HEK293 (cell line): Measurements from ENCODE around the gene C1orf74.

Source experiments
- CTCF ChIA-PET: fragments of 350-600 bp; formaldehyde crosslinking; extraction: SDS; loops from one replicate; lab custom pipeline; 2021; ENCODE audit warnings: antibody characterized with exemption; lab: Yijun Ruan, JAX
- POLR2A ChIA-PET: fragments of 300-600 bp; formaldehyde crosslinking; extraction: SDS; loops from one replicate; lab custom pipeline; 2020; ENCODE audit warnings: antibody characterized with exemption, inconsistent platforms; lab: Yijun Ruan, JAX
- H3K27ac ChIP-seq: fragments of 200-500 bp; sonication (Bioruptor generic); 2 replicates; pipeline ENCODE4 v1.5.1; 2014; ENCODE audit warnings: low read depth, low read length, control low read depth, inconsistent platforms; ENCODE audit errors: extremely low read depth
- H3K36me3 ChIP-seq, 2 experiments: fragments of 200-500 bp in 1 of 2; sonication (Bioruptor generic) in 1 of 2; 1 replicate in 1 of 2; 2 replicates in 1 of 2; pipeline ENCODE4 v1.5.1; 2014 to 2017; ENCODE audit warnings: inconsistent platforms in 2 of 2, low read length in 2 of 2; ENCODE audit not compliant: control insufficient read depth in 2 of 2, insufficient read depth in 1 of 2
- H3K4me1 ChIP-seq: fragments of 200-500 bp; sonication (Bioruptor generic); 2 replicates; pipeline ENCODE4 v1.5.1; 2014; ENCODE audit warnings: mild to moderate bottlenecking, low read length, inconsistent platforms; ENCODE audit not compliant: control insufficient read depth, insufficient read depth
- H3K4me3 ChIP-seq: 2 replicates; pipeline ENCODE4 v1.5.1; 2011; ENCODE audit warnings: low read depth, mild to moderate bottlenecking, control low read depth, low read length, moderate library complexity
- H3K9me3 ChIP-seq: fragments of 200-500 bp; sonication (Bioruptor generic); 2 replicates; pipeline ENCODE4 v1.5.1; 2014; ENCODE audit warnings: low read depth, low read length, inconsistent platforms; ENCODE audit not compliant: control insufficient read depth, insufficient read depth
- FEZF1 ChIP-seq: fragments of 450-650 bp; formaldehyde crosslinking; IDR thresholded peaks from 2 replicates; pipeline ENCODE4 v1.5.1; 2016; ENCODE audit warnings: missing biosample characterization, missing genetic modification characterization
- GLIS1 ChIP-seq: fragments of 450-650 bp; formaldehyde crosslinking; IDR thresholded peaks from 2 replicates; pipeline ENCODE4 v1.5.1; 2016; ENCODE audit warnings: missing biosample characterization, missing genetic modification characterization
- KLF10 ChIP-seq: fragments of 450-650 bp; IDR thresholded peaks from 2 replicates; pipeline ENCODE4 v1.5.1; 2018; ENCODE audit warnings: missing biosample characterization, mild to moderate bottlenecking, missing genetic modification characterization
- REPIN1 ChIP-seq: fragments of 450-650 bp; formaldehyde crosslinking; IDR thresholded peaks from 2 replicates; pipeline ENCODE4 v1.5.1; 2017; ENCODE audit warnings: missing biosample characterization, missing genetic modification characterization, low read depth
- ZBTB21 ChIP-seq: fragments of 450-650 bp; formaldehyde crosslinking; IDR thresholded peaks from 2 replicates; pipeline ENCODE4 v1.5.1; 2017; ENCODE audit warnings: missing biosample characterization, missing genetic modification characterization
- ZBTB6 ChIP-seq: fragments of 450-650 bp; formaldehyde crosslinking; IDR thresholded peaks from 2 replicates; pipeline ENCODE4 v1.5.1; 2017; ENCODE audit warnings: missing biosample characterization, missing genetic modification characterization
- ZNF114 ChIP-seq: fragments of 450-650 bp; formaldehyde crosslinking; IDR thresholded peaks from 2 replicates; pipeline ENCODE4 v1.5.0; 2017; ENCODE audit warnings: missing biosample characterization, missing genetic modification characterization
- ZNF302 ChIP-seq: fragments of 450-650 bp; formaldehyde crosslinking; IDR thresholded peaks from 2 replicates; pipeline ENCODE4 v1.5.1; 2016; ENCODE audit warnings: missing biosample characterization, missing genetic modification characterization, low read depth
- ZNF311 ChIP-seq: fragments of 450-650 bp; formaldehyde crosslinking; IDR thresholded peaks from 2 replicates; pipeline ENCODE4 v1.5.1; 2017; ENCODE audit warnings: missing biosample characterization, missing genetic modification characterization, borderline replicate concordance
- ZNF416 ChIP-seq: fragments of 450-650 bp; formaldehyde crosslinking; IDR thresholded peaks from 2 replicates; pipeline ENCODE4 v1.5.1; 2016; ENCODE audit warnings: missing biosample characterization, missing genetic modification characterization
- ZNF548 ChIP-seq: fragments of 450-650 bp; formaldehyde crosslinking; IDR thresholded peaks from 2 replicates; pipeline ENCODE4 v1.5.1; 2016; ENCODE audit warnings: missing biosample characterization, missing genetic modification characterization
- ZNF580 ChIP-seq: fragments of 450-650 bp; formaldehyde crosslinking; IDR thresholded peaks from 2 replicates; pipeline ENCODE4 v1.5.1; 2016; ENCODE audit warnings: missing biosample characterization, missing genetic modification characterization
- ZNF660 ChIP-seq: fragments of 450-650 bp; IDR thresholded peaks from 2 replicates; pipeline ENCODE4 v1.5.1; 2018; ENCODE audit warnings: missing biosample characterization, mild to moderate bottlenecking, missing genetic modification characterization
- ZNF747 ChIP-seq: fragments of 450-650 bp; formaldehyde crosslinking; IDR thresholded peaks from 2 replicates; pipeline ENCODE4 v1.5.1; 2016; ENCODE audit warnings: missing biosample characterization, missing genetic modification characterization
- ZNF843 ChIP-seq: fragments of 450-650 bp; formaldehyde crosslinking; IDR thresholded peaks from 2 replicates; pipeline ENCODE4 v1.5.1; 2016; ENCODE audit warnings: missing biosample characterization, missing genetic modification characterization
- TF ChIP-seq, protein P1 (sequence below): fragments of 450-650 bp; formaldehyde crosslinking; IDR thresholded peaks from 2 replicates; pipeline ENCODE4 v1.5.1; 2016; ENCODE audit warnings: missing biosample characterization, missing genetic modification characterization

Gene C1orf74

GRCh38 chr1:209747580-209748262 lies 36.6 kb downstream of the C1orf74 start (continued):
- TF ChIP-seq, protein P1, sequence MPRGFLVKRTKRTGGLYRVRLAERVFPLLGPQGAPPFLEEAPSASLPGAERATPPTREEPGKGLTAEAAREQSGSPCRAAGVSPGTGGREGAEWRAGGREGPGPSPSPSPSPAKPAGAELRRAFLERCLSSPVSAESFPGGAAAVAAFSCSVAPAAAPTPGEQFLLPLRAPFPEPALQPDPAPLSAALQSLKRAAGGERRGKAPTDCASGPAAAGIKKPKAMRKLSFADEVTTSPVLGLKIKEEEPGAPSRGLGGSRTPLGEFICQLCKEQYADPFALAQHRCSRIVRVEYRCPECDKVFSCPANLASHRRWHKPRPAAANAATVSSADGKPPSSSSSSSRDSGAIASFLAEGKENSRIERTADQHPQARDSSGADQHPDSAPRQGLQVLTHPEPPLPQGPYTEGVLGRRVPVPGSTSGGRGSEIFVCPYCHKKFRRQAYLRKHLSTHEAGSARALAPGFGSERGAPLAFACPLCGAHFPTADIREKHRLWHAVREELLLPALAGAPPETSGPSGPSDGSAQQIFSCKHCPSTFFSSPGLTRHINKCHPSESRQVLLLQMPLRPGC (tag by site-specific recombination): no peak
- TF ChIP-seq ZNF114 (tag by site-specific recombination) (no peak), ZNF660 (peak; percentile 97), ZNF311 (tag by site-specific recombination) (no peak), KLF10 (tag by site-specific recombination) (no peak), ZNF843 (tag by site-specific recombination) (peak; percentile 63; the same call in 1 of the 2 replicates), ZNF548 (tag by site-specific recombination) (no peak), ZBTB21 (tag by site-specific recombination) (peak; percentile 20; the same call in 1 of the 2 replicates)

GRCh38 chr1:209746451-209747165 lies 37.8 kb downstream of the C1orf74 start:
- POLR2A ChIA-PET: no interaction called here
- no peaks in the 10 kb centered on the region for H3K9me3 ChIP-seq
- H3K4me1 ChIP-seq: peaks cover 6% of the 10 kb centered on the region; the same call in 1 of the 2 replicates
- CTCF ChIA-PET: interaction anchor here (0.6 to 2.7 kb wide), 12 partner anchors 9 to 249 kb away, joined by 3 to 28 read pairs (median 4); no protein-coding TSS in a partner anchor
- no peak for TF ChIP-seq REPIN1 (tag by site-specific recombination)
- peak; percentile 36; the same call in 1 of the 2 replicates for TF ChIP-seq ZNF580 (tag by site-specific recombination)
- TF ChIP-seq FEZF1 (tag by site-specific recombination): peak; percentile 30; the same call in 1 of the 2 replicates
- no peaks in the 10 kb centered on the region for H3K36me3 ChIP-seq
- no peak overlapping the region for H3K27ac ChIP-seq
- no peak overlapping the region for H3K4me3 ChIP-seq

DNA sequence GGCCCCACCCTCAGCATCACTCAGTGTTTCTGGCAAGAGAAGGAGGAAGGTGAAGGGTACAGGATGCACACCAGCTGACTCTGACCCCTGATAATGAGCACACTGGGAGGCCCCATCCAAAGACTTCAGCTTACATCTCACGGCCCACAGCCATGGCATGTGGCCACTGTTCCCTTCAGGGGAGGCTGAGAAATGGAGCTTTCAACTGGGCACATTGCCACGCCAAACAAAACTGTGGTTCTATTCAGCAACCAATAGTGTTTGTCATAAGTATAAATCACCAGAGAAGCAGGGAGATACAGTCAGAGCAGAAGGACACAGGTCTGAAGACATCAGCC lies 41.2 kb downstream of the C1orf74 start:
- peaks cover 6% of the 10 kb centered on the region; the same call in 1 of the 2 replicates for H3K4me1 ChIP-seq
- H3K9me3 ChIP-seq: no peaks in the 10 kb centered on the region
- ChIA-PET CTCF (interaction anchor here (0.6 to 0.9 kb wide), 2 partner anchors 50 to 81 kb away, joined by 4 to 5 read pairs; no protein-coding TSS in a partner anchor), POLR2A (no interaction called here)
- H3K27ac ChIP-seq: no peak overlapping the region
- H3K36me3 ChIP-seq: no peaks in the 10 kb centered on the region
- TF ChIP-seq ZNF416 (tag by site-specific recombination): no peak
- no peak for TF ChIP-seq ZBTB6 (tag by site-specific recombination)
- TF ChIP-seq GLIS1: peak; percentile 49; the same call in 1 of the 2 replicates
- TF ChIP-seq ZNF747 (tag by site-specific recombination): no peak
- no peak for TF ChIP-seq ZNF302 (tag by site-specific recombination)
- no peak overlapping the region for H3K4me3 ChIP-seq
